Dermis microvascular lymphatic vessel endothelial cell (primary cell): ENCODE measurements around the gene OTUB1. TPM values are rescaled to one million over a fixed set of nuclear protein-coding genes. Genes with fewer than 3 reads are reported as not detected.

Source experiments
- DNase-seq, 2 donors: peaks; one replicate each; pipeline versions ENCODE4 v3.0.0 to v3.0.0-alpha.2; 2010; ENCODE audit warnings: low read depth in 2 of 2
- total RNA-seq: library from RNA; depleted of rRNA; stranded (reverse); fragments of >200 nt; gene quantifications from 2 replicates; pipeline ENCODE4 v1.2.1, GENCODE V29; 2014

Gene OTUB1
- total RNA-seq, 1 donor from 2014 or later: 50.2 TPM

DNA sequence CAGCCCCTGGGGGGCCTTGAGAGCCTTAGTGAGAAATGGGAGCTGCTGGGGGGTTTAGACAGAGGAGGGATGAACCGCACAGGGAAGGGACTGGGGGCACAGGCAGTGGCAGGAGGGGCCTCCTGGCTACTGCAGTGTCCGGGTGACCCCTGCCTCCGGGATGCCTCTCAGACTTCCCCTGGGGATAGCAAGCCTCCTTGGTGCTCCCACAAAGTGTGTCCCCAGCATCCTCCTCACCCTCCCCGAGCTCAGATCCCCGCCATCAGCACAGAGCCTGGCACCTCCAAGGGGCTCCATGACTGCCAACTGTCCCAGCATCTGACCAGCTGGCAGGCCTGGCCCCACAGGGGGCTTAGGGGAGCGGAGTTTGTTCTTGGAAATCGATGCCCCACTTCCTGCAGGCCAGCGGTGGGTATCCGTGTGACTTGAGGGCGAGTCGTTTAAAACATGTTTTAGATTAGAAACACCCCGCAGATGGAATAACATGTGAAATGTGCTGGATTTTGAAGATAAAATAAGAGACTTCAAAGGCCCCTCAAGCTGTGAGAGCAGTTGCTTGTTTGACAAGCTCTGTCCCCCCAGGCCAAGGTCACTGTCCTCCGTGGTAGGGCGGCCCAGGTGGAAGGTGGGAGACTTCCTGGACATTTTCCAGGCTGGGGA is 36.0 kb downstream of the OTUB1 start:
- no peak for DNase-seq

DNA sequence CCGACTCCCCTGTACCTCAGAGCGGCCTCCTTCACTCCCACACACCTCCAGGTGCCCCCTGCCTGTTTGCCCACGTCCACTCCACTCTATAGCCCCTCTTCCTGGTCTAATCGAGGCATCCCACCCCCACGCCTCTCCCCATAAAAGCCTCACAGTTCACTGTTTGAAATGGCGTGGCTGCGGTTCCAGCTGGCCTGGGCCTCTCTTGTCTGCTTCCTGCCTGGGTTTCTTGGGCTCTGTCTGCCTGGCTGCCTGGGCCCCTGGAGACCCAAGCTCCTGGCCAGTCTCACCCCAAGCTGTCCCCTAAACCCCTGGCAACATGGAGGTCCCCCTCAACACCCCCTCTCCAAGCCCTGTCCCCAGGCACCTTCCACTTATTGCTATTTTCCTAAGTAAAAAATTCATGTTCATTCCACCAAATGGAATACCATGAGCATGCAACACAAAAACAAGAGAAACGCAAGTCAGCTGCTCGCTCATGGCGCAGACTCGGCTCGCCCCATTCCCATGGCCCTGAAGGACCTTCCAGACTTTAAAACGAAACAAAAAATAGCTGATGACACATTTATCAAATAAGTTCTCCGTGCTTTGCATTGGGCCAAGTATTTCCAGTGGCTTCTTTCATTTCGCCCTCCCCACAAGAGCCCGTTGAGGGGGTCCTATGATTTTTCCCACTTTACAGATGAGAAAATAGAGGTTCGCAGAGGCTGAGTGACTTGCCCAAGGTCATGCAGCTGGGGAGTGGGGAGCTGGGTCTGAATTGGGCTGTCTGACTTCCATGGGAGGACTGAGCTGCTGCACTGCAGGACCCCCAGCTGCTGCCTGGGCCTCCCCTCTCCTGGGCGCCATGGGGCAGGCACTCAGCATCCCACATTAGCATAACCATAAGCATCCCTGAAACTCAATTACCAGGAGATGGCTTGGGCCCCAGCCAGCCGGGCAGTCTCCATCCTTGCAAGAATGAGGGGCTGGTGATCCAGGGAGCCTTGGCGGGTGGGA is 37.8 kb downstream of the OTUB1 start:
- DNase-seq: no peak

DNA sequence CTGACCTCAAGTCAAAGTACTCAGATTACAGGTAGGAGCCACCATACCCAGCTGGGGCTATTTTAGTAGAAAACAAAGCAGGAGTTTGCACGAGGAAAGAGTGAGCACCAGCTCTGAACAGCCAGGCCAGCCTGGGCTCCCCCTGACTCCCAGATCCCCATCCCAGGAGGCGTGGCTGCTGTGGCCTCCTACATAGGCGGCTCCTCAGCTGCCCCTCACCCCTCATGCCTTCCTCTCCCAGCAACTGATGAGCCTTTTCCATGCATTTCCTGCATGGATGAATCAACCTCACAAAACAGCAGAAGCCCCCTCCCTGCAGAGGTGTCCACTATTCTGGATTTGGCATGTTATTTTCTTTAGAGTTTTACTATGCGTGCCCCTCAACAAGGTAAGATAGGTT is 39.0 kb downstream of the OTUB1 start:
- DNase-seq: peak; percentile 16 to 27

DNA sequence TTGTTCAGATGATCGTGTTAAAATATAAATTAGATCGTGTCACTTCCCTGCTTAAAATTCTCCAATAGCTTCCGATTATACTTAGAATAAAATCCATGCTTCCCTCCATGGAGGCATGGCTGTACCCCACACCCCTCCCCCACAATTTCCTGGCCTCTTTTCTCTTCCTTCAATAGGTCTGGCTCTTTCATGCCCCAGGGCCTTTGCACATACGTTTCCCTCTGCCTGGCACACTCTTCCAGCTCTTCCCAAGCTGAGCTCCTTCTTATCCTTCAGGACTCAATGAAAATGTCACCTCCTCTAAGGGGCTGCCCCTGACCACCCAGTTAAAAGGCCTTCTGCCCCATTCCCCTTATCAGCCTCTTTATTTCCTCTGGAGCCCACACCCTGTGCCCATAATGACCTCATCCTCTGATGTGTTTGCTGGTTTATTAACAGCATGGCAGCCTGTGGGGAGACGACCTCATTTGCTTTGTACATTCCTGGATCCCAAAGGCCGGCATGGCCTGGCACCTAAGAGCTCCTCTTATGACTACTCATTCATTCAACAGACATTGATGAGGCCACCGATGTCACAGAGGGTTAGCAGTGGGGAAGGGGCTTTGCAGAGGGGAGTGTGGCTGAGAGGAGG is 40.5 kb downstream of the OTUB1 start:
- no peak for DNase-seq

DNA sequence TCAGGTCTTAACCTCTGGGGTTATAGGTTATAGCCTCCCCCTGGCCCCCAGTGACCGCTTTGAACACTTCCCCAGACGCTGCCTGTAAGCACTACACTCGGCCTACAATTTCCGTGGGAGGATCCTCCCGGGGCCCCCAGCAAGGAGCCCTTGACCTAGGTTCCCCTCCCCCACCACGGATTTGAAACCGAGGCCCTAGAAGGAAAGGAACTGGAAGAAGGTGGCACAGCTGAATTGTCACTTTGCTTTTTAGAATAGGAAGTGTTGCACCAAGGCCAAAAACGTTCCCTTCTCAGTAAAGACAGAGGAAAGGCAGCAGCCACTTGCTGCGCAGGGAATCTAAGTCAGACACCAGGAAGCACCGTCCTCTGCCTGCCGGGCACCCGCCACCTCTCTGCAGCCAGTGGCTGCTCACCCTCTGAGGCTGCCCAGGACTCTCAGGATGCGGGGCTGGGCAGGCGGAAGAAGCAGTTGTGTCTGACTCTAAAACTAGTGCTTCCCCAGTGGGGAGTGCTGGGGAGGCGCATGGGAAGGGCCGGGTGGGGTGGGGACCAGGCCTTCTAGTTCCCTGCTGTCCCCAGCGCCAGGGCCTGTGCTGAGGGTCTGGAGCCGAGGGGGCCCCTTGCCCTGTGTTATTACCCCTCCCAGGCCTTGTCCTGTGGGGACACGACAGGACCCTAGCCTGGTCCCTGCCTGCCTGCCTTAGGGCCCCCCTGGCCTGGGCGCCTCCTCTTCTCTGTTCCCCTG is 41.6 kb downstream of the OTUB1 start:
- no peak for DNase-seq

DNA sequence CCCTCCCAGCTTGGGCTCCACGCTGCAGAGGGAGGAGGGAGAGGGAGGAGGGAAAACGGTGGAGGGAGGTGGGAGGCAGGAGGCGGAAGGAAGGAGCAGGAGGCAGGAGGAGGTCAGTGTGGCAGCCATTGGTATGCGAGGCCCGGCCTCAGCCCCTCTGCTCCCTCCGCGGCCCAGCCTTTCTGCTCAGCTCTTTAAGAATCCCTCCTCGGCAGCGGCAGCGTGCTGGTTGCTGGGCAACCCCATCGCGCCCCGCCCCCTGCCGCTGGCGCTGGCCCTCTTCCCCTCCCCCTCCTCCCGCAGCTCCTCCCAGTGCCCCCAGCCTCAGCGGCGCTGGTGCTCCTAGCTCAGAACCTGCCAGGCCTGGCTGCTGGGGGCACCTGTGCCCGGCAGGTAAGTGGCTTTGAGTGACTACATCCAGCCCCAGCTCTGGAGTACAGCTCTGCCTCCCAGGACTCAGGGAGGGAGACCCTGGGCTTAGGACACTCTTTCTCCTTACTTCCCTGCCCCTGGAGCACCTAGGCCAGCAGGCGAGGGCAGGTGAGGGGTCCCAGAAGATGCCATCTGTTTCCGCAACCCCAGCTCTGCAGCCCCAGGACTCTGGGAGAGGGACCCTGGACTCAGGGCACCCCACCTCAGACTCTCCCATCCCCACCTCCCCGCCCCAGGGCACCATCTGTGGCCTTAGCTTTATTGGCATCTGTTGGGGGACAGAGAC is 42.3 kb downstream of the OTUB1 start:
- no peak for DNase-seq

DNA sequence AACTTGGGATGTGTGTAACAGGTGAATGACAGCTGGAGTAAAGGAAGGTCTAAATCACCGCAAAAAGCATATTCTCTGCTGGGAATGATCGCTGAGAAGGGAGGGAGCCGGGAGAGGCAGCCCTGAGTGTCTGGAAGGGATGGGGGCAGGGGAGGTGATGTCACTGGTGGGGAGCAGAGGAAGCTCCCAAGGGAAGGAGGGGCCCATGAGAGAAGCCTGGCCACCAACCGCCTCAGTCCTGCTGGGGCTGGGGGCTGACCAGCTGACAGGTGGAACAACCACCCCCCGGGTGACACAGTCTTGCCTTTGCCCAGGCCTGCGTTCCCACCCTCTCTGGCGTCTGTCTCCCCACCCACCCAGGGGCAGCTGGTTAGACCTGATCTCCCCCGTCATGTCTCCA is 43.5 kb downstream of the OTUB1 start:
- DNase-seq: no peak

DNA sequence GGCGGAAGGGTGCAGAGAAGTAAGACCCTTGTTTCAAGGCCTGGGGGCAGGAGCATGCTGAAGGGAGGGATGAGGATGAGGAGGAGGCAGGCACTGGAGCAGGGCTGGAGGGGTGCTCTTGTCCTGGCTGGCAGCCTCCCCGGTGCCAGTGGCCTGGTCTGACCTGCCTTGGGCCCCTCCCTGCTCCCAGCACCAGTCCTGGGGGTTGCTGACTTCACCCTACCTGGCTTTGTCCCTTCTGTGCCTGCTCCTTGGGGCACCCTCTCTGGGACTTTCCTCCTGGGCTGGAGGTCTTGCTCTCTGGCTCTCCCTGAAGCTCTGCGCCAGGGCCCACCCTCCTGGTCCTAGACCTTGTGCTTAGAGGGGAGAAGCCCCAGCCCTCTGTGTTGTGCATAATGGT is 44.8 kb downstream of the OTUB1 start:
- DNase-seq: no peak

DNA sequence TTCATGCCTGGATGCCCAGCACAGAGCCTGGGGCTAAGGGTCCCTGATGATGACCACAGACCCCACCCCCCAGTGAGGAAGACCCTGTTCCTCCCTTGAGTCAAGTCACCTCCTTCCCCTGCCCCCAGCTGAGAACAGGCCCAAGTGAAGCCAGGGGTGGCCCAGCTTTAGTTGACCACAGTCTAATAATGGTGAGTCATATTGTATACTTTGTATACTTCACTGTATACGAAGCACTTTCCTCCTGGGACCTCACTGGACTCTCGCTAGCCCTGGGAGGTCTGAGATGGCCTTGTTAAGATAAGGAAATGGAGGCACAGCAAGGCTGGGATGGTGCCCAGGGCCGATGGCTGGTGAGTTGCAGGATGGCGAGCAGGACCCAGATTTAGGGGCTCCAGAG is 45.8 kb downstream of the OTUB1 start:
- DNase-seq: no peak

DNA sequence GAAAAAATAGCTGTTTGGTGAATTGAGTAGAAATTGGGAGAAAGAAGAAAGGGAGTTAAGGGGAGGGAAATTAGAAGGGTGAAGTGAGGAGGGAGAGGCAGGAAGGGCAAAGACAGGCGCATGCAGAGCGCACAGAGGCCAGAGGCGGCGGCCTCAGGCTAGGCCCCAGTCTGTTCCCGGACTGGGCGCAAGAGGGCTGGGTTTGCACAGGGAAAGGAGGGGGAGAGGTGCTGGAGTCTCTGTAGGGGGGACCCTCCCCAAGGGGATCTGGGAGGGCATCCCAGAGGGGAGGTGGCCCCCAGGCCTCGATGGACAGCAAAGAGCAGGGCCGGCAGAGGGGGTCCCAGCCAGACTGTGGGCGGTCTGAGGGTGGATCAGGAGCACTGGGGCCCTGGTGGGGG is 48.2 kb downstream of the OTUB1 start:
- DNase-seq: no peak

DNA sequence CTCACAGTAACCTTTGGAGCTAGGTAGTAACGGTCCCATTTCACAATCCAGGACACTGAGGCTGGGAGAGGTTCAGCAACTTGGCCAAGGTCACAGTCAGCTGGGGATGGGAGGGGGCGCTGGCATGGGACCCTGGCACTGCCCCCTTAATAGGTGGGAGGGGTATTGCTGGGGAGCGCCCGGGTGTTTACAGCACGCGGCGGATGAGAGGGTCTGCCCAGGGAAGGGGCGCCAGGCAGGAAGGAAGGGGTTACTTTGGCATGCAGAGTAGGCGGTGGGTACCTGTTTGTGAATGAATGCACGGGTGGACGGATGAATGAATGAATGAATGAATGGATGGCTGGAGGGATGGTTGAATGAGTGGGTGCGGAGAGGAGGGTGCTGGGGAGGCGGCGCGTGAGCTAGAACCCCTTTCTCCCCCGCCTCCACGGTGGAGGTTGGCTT is 48.9 kb downstream of the OTUB1 start:
- no peak for DNase-seq

DNA sequence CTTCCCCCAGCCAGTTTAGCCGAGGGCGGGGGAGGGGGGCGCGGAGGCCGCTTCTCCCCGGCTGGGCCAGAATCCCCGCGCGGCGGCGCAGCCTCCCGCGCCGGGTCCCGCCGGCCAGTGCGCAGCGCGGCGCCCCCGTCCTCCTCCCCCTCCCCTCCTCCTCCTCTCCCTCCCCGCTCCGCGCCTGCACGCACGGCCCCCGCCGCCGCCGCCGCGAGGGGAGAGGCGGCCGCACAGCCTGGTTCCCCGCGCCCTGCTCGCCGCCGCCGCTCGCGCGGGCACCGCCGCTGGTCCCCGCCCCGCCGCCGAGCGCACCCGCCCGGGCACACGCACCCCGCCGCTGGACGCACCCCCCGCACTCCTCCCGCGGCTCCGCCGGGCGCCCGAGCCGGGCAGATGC is 49.3 kb downstream of the OTUB1 start, which contains the start of gene FLRT1:
Gene FLRT1 (plus strand): TSS at position 356 of the 400 bp plus-strand sequence. CDS start 80,337 bp downstream, outside the sequence.
- DNase-seq: no peak

DNA sequence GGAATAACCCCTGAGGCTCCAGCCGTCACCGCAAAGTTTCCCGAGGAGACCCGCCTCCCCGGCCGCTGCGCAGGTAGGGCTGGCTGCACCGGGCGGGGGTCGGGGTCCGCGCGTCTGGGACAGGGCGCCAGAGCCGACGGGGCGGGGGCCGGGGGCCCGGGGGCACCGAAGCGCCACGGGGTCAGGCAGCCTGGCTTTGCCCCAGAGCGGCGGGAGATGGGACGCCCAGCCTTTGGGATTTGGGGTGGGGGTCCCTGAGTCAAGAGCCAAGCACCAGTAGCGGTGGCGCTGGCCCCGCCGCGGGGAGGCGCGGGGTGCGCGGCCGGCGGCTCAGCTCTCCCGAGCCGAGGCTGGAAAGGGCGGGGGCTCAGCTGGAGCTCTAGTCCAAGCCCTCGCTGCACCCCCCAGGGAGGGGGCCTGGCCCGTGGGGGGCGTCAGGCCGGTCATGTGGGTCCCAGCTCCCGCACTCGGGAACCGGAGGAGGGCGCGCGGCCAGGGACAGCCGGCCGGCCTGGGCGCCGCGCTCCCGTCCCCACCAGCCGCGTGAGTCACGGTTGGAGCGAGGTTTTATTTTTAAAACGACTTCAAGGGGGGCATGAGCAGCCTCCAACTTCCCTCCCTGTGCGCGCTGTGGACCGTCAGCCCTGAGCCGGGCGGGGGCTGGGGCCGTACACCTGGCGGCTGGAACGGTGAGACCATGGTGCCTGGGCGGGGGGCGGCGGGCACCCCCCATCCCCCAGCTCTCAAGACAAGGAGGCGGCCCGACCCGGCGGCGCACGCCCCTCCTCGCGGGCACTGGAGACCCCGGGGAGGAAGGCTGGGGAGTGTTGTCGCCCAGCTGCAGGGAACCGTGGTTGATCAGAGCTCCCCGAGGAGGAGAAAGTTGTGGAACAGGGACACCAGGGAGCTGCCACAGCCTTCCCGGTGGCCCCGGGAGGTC is 50.1 kb downstream of the OTUB1 start:
- peak in 1 of 2 donors; percentile 25 for DNase-seq

DNA sequence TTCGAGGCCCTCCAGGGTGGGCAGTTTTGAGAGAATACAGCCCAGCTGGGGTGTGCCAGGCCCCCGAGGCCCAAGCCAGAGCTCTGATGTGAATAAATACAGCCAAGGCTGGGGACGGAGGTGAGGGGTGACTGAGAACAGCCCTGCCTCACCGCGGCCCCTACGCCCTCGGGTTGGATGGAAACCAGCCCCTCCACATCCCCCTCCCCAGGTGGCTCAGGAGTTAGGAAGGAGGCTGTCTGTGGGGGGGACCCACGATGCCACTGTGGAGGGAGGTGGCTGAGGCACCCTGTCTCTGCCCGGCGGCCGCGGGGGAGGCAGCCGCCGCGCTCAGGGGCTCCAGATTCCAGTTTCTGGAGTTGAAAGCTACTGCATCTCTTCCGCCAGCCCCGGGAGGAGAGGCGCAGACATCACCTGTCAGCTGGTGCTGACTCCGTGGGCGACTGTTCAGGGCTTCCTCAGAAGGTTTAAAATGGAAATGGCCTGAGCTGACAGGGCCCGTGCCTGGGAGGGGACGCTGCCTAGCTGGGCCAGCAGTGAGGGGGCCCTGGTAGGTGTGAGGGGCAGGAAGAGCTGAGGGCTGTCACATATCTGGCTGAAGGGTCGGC is 50.9 kb downstream of the OTUB1 start:
- no peak for DNase-seq

DNA sequence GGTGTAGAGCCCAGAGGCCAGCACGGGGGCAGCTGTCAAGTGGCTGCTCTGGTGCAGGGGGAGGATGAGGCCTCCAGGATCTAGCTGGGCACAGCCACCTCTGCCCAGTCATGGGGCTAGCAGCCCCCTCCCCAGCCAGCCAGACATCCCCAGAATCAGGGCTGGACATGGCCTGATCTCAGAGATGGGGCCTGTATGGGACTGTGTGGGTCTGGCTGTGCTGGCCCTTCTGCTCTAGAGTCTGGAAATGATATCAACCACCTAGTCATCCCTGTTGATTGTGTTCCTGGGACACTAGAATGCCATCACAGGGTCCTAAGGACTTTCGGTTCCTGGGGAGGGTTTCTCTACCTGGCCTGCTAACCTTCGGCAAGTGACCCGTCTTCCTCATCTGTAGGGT is 52.3 kb downstream of the OTUB1 start:
- DNase-seq: no peak

DNA sequence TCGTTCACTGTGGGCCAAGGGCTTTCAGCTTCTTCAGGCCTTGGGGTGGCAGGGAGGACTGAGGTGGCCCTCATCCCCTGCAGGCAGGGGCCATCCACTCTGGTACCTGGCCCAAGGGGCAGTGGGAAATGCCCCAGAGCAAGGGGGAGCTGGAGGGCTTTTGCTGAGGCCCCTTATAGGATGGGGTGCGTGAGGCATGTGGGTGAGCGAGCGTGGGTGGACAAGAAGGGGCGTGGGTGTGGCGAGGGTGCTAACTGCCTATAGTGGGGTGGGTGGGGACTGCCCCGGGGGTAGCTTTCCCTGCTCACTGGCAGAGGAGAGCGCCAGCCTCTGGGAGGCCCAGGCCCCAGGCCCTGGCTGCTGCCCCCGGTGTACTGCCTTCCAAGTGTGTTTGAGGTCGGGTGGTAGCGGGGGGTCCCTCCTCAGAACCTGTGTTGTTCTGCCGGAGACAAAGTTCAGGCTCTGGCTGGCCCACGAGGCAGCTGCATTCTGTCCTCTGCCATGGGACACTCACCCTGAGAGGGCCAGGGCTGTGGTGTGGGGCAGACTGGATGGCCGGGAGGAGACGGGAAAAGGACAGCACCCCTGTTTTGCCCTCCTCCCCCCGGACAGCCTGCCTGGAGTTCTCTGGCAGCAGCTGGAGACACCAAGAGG is 52.9 kb downstream of the OTUB1 start:
- DNase-seq: no peak

DNA sequence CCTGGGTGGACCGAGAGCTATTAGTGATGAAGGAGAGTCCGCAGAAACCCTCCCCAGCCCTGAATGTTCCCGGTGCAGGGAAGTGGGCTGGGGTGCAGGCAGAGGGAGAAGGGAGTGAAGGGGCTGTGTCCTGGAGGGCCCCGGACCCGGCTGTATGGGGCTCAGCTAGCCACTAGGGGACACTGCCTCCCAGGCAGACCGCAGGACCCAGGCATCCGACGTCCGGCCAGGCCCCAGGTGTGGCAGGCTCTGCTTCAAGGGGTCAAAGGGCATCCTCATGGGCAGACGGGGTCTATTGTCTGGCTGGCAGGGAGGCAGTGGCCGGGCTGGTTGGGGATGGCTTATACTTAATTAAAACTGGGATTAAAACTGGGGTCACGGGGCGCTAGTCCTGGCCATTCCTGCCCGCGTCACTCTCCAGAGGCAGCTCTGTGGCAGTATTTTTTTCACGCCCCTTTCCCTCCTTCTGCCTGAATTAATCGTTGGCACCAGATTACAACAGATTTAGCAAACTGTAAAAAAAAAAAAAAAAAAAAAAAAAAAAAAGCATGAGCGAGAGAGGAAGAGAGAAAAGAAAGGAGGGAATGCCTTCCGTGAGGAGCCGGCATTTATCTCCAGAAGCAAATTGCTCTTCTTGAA is 54.6 kb downstream of the OTUB1 start:
- DNase-seq: no peak

DNA sequence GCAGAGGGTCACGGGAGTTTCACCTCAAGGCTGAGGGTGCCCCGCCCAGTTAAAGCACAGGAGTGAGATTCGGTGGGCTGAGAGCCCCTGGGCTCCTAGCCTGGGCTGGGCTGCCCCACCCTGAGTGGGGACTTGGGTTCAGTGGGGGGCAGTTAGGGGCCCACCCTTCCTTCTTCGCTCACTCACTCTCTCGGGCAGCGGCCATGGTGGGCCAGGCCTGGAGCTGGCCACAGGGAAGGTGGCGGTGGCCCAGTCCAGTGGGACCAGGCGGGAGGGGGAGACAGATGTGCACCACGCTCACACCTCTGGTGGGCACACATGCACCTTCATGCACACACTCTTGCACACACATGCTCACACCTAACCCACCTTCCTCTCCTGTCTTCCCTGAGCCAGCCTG is 55.6 kb downstream of the OTUB1 start:
- DNase-seq: no peak
